GM21360 (cell line): ENCODE results near the gene INPP5K.

Experiments
- ATAC-seq: cut with Tn5 transposase; IDR thresholded peaks from one replicate; pipeline ENCODE4 v1.9.1; 2021; ENCODE audit warnings: mild to moderate bottlenecking, moderate library complexity; ENCODE audit not compliant: unreplicated experiment

The INPP5K gene

GRCh38 chr17:1486802-1487695 lies 29.4 kb downstream of the INPP5K start:
- no peak for ATAC-seq

GRCh38 chr17:1485423-1486376 lies 30.7 kb downstream of the INPP5K start:
- ATAC-seq: no peak

GRCh38 chr17:1484676-1485422 lies 31.6 kb downstream of the INPP5K start:
- ATAC-seq: no peak

GRCh38 chr17:1484060-1484535 lies 32.3 kb downstream of the INPP5K start:
- no peak for ATAC-seq

- ATAC-seq: no peak
Measured at GRCh38 chr17:1482680-1483079, 33.7 kb downstream of the INPP5K start.

GRCh38 chr17:1481736-1482135 lies 34.7 kb downstream of the INPP5K start:
- no peak for ATAC-seq

- ATAC-seq: no peak
Measured at GRCh38 chr17:1480747-1481465, 35.5 kb downstream of the INPP5K start.

GRCh38 chr17:1478418-1478817 lies 38.0 kb downstream of the INPP5K start:
- no peak for ATAC-seq

GRCh38 chr17:1475321-1475854 lies 41.0 kb downstream of the INPP5K start:
- ATAC-seq: no peak

- no peak for ATAC-seq
Measured at GRCh38 chr17:1474402-1475189, 41.8 kb downstream of the INPP5K start.

GRCh38 chr17:1473841-1474240 lies 42.6 kb downstream of the INPP5K start:
- ATAC-seq: no peak

- no peak for ATAC-seq
Measured at GRCh38 chr17:1473170-1473569, 43.2 kb downstream of the INPP5K start.

- no peak for ATAC-seq
Measured at GRCh38 chr17:1471911-1472821, 44.2 kb downstream of the INPP5K start.

GRCh38 chr17:1471490-1471889 lies 44.9 kb downstream of the INPP5K start:
- ATAC-seq: no peak

GRCh38 chr17:1470755-1471462 lies 45.5 kb downstream of the INPP5K start:
- no peak for ATAC-seq

GRCh38 chr17:1470071-1470754 lies 46.2 kb downstream of the INPP5K start:
- no peak for ATAC-seq
